RWPE2 (cell line): ENCODE measurements around the gene ZNF573.
"Not testable (repeated sequence)": the region's sequence is repeated elsewhere in the genome, so short reads cannot be mapped to it uniquely, and the experiment has no call there.

Source experiments
- ATAC-seq: fragments of 200-7000 bp; cut with Tn5 transposase; 3 replicates; pipeline ENCODE4 v1.9.1; 2021; ENCODE audit warnings: low read depth
- DNase-seq: peaks from one replicate; pipeline ENCODE4 v3.0.0-alpha.2; 2020; ENCODE audit warnings: low spot score
- H3K27ac ChIP-seq: fragments of 450-650 bp; 2 replicates; pipeline ENCODE4 v1.5.1; 2017; ENCODE audit warnings: mild to moderate bottlenecking; ENCODE audit not compliant: poor library complexity, severe bottlenecking
- H3K27me3 ChIP-seq: fragments of 250-450 bp; sonication (Bioruptor Pico); 2 replicates; pipeline ENCODE4 v1.5.1; 2021; ENCODE audit warnings: mild to moderate bottlenecking, moderate library complexity; ENCODE audit not compliant: insufficient read depth, poor library complexity, severe bottlenecking
- H3K36me3 ChIP-seq: fragments of 250-450 bp; sonication (Bioruptor Pico); 2 replicates; pipeline ENCODE4 v1.5.1; 2020; ENCODE audit warnings: low read depth, mild to moderate bottlenecking, moderate library complexity
- H3K4me1 ChIP-seq: fragments of 250-450 bp; sonication (Bioruptor Pico); 2 replicates; pipeline ENCODE4 v1.5.1; 2021; ENCODE audit warnings: mild to moderate bottlenecking, moderate library complexity; ENCODE audit not compliant: insufficient read depth, poor library complexity, severe bottlenecking
- H3K4me3 ChIP-seq: fragments of 250-450 bp; sonication (Bioruptor Pico); 2 replicates; pipeline ENCODE4 v1.5.1; 2021; ENCODE audit warnings: mild to moderate bottlenecking, moderate library complexity; ENCODE audit not compliant: severe bottlenecking
- H3K9me3 ChIP-seq: fragments of 250-450 bp; sonication (Bioruptor Pico); 2 replicates; pipeline ENCODE4 v1.5.1; 2021; ENCODE audit warnings: mild to moderate bottlenecking, moderate library complexity; ENCODE audit not compliant: severe bottlenecking
- CTCF ChIP-seq: fragments of 450-650 bp; IDR thresholded peaks from one replicate; pipeline ENCODE4 v1.5.1; 2017; ENCODE audit warnings: mild to moderate bottlenecking, moderate library complexity; ENCODE audit not compliant: poor library complexity, severe bottlenecking

Gene ZNF573

DNA sequence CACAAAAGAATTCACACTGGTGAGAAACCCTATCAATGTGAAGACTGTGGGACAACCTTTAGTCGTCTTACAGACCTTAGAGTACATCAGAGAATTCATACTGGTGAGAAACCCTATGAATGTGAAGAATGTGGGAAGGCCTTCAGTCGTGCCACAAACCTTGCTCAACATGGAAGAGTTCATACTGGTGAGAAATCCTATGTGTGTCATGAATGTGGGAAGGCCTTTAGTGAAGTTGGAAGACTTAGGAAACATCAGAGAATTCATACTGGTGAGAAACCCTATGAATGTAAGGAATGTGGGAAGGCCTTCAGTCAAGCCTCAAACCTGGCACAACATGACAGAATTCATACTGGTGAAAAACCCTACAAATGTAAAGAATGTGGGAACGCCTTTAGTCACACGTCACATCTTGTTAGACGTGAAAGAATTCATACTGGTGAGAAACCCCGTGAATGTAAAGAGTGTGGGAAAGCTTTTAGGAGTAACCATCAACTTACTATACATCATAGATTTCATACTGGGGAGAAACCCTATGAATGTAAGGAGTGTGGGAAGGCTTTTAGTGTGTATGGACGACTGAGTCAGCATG, 24.0 kb upstream of the ZNF573 start:
- no peak overlapping the region for H3K27ac ChIP-seq
- ATAC-seq, result no peak
- no peaks in the 10 kb centered on the region for H3K36me3 ChIP-seq
- no peaks in the 10 kb centered on the region for H3K4me1 ChIP-seq
- H3K27me3 ChIP-seq, result no peaks in the 10 kb centered on the region
- peaks cover 25% of the 10 kb centered on the region for H3K9me3 ChIP-seq
- no peak for TF ChIP-seq CTCF
- no peak for DNase-seq
- H3K4me3 ChIP-seq, result no peak overlapping the region

- no peaks in the 10 kb centered on the region for H3K36me3 ChIP-seq
- H3K27ac ChIP-seq, result no peak overlapping the region
- no peak for TF ChIP-seq CTCF
- H3K9me3 ChIP-seq, result no peaks in the 10 kb centered on the region
- H3K4me3 ChIP-seq, result no peak overlapping the region
- no peaks in the 10 kb centered on the region for H3K27me3 ChIP-seq
- no peak for DNase-seq
- H3K4me1 ChIP-seq, result no peaks in the 10 kb centered on the region
- no peak for ATAC-seq
These were observed 11.0 kb upstream of the ZNF573 start for GRCh38 chr19:37790244-37790925.

DNA sequence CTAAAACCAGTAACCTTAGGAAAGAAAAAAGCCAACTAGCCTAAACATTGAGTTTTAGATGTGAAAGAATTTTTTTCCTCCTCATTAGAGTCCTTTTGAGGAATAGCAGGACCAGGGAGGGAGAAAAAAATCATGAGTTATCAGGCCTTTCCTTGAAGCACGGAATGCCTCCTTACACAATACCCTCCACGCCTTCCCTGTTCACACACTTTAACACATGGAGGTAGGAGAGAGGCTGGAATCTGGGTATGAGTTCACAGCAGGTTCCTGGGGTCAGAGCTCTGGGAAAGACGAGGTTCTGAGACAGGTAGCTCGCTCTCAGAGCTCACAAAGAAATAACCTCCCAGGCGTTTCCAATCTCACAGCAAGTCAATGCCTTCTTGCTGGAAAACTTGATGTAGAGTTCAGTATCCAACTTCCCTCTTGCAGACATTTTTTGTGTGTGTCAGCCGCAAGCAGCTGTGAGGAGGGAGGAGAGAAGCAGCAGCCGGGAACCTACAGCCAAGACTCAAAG, 716 bp downstream of the ZNF573 start:
- no peak for TF ChIP-seq CTCF
- peak; percentile 12; the same call in 1 of the 3 replicates for ATAC-seq
- H3K27me3 ChIP-seq, result no peaks in the 10 kb centered on the region
- no peaks in the 10 kb centered on the region for H3K9me3 ChIP-seq
- H3K4me1 ChIP-seq, result peaks cover 3% of the 10 kb centered on the region
- peak overlapping the region; percentile 42 for H3K27ac ChIP-seq
- no peaks in the 10 kb centered on the region; the same call in 1 of the 2 replicates for H3K36me3 ChIP-seq
- no peak for DNase-seq
- H3K4me3 ChIP-seq, result peak overlapping the region; percentile 54

DNA sequence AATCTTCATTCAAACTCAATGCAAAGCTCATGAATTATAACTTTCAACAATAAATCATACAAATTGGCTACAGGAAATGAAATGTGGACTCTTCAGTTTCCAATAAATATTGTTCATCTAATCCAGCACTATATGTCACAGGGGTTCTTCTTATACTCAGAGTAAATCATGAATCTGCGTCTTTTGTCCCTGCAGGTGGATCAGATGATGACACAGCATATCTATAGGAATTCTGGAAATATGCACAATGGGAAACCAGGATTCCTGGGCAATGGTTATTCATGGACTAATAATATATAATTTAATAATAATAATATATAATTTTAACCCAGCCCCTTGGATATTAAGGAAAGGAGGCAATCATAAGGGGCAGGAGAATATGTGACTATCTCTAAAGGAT, 8.4 kb downstream of the ZNF573 start:
- Histone ChIP-seq H3K4me1 (no peaks in the 10 kb centered on the region), H3K36me3 (peaks cover 17% of the 10 kb centered on the region), H3K9me3 (no peaks in the 10 kb centered on the region), H3K27ac (no peak overlapping the region), H3K27me3 (no peaks in the 10 kb centered on the region), H3K4me3 (no peak overlapping the region)
- DNase-seq (no peak), ATAC-seq (no peak)
- TF ChIP-seq CTCF, result no peak

GRCh38 chr19:37763488-37763887, 15.9 kb downstream of the ZNF573 start:
- H3K27me3 ChIP-seq, result no peaks in the 10 kb centered on the region
- peak; percentile 65 for ATAC-seq
- H3K4me1 ChIP-seq, result no peaks in the 10 kb centered on the region
- no peak for DNase-seq
- H3K27ac ChIP-seq, result peak overlapping the region; percentile 26
- H3K36me3 ChIP-seq, result peaks cover 23% of the 10 kb centered on the region
- H3K4me3 ChIP-seq, result no peak overlapping the region
- no peaks in the 10 kb centered on the region for H3K9me3 ChIP-seq
- TF ChIP-seq CTCF, result no peak

- ATAC-seq, H3K4me3 ChIP-seq, DNase-seq, H3K27me3 ChIP-seq, H3K4me1 ChIP-seq, H3K27ac ChIP-seq, H3K9me3 ChIP-seq: not testable (repeated sequence)
- peaks cover 21% of the 10 kb centered on the region for H3K36me3 ChIP-seq
These were observed 21.7 kb downstream of the ZNF573 start for GRCh38 chr19:37757683-37758082.
